Thyroid gland (tissue), 4 donors: ENCODE measurements around the gene RAB11FIP3.

Experiments used
- POLR2A ChIP-seq, 2 donors: fragments of 450-650 bp; IDR thresholded peaks; one replicate each; pipeline ENCODE4 v1.6.1; 2017; ENCODE audit warnings: antibody characterized with exemption in 2 of 2, mild to moderate bottlenecking in 2 of 2, moderate library complexity in 1 of 2
- TF ChIP-seq, protein P1 (sequence below), 6 experiments: fragments of 200-600 bp in 3 of 6; fragments of 450-650 bp in 3 of 6; sonication (generic) in 3 of 6; IDR thresholded peaks; one replicate each; pipeline ENCODE4 v1.5.1; 2016 to 2019; ENCODE audit warnings: antibody characterized with exemption in 6 of 6, mild to moderate bottlenecking in 2 of 6, inconsistent platforms in 1 of 6, moderate library complexity in 1 of 6

GRCh38 chr16:560701-561412 is 135.4 kb downstream of the RAB11FIP3 start:
- TF ChIP-seq, protein P1, sequence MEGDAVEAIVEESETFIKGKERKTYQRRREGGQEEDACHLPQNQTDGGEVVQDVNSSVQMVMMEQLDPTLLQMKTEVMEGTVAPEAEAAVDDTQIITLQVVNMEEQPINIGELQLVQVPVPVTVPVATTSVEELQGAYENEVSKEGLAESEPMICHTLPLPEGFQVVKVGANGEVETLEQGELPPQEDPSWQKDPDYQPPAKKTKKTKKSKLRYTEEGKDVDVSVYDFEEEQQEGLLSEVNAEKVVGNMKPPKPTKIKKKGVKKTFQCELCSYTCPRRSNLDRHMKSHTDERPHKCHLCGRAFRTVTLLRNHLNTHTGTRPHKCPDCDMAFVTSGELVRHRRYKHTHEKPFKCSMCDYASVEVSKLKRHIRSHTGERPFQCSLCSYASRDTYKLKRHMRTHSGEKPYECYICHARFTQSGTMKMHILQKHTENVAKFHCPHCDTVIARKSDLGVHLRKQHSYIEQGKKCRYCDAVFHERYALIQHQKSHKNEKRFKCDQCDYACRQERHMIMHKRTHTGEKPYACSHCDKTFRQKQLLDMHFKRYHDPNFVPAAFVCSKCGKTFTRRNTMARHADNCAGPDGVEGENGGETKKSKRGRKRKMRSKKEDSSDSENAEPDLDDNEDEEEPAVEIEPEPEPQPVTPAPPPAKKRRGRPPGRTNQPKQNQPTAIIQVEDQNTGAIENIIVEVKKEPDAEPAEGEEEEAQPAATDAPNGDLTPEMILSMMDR (IDR thresholded peaks at IDR 0.05): no peak
- no peak for TF ChIP-seq POLR2A (IDR thresholded peaks at IDR 0.05)
